ENCODE data around the gene CPNE8. TPM values are rescaled to one million over a fixed set of nuclear protein-coding genes. Genes with fewer than 3 reads are reported as not detected.

Gene CPNE8
- total and polyA plus RNA-seq, 2 donors (not counting 1 experiment from before 2014, with no cell fraction given) = 1.5 to 1.6 TPM

GRCh38 chr12:38906482-38907200 is 1.2 kb upstream of the CPNE8 start:
- Histone ChIP-seq H3K4me3 (ENCODE audit: control extremely low read depth in 1 of 5, extremely low read depth in 1 of 5, insufficient read depth in 1 of 5, low read depth in 2 of 5, low read length in 4 of 5) (peak overlapping the region; percentile 57 to 73 (median 70)), H3K27ac (ENCODE audit: low read length in 2 of 2) (no peak overlapping the region)
- POLR2A ChIA-PET = no interaction called here

More at GRCh38 chr12:38906482-38907200, 1.2 kb upstream of the CPNE8 start:
- TF ChIP-seq, protein P1, sequence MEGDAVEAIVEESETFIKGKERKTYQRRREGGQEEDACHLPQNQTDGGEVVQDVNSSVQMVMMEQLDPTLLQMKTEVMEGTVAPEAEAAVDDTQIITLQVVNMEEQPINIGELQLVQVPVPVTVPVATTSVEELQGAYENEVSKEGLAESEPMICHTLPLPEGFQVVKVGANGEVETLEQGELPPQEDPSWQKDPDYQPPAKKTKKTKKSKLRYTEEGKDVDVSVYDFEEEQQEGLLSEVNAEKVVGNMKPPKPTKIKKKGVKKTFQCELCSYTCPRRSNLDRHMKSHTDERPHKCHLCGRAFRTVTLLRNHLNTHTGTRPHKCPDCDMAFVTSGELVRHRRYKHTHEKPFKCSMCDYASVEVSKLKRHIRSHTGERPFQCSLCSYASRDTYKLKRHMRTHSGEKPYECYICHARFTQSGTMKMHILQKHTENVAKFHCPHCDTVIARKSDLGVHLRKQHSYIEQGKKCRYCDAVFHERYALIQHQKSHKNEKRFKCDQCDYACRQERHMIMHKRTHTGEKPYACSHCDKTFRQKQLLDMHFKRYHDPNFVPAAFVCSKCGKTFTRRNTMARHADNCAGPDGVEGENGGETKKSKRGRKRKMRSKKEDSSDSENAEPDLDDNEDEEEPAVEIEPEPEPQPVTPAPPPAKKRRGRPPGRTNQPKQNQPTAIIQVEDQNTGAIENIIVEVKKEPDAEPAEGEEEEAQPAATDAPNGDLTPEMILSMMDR (IDR thresholded peaks at IDR 0.05) = peak; percentile 49
- TF ChIP-seq EZH2 (IDR thresholded peaks at IDR 0.05; ENCODE audit: borderline replicate concordance, insufficient read depth, low read depth, low read length, poor library complexity, severe bottlenecking) = no peak
- no peaks in the 10 kb centered on the region for H3K36me3 ChIP-seq (replicated peaks in 1 of 2; ENCODE audit: control extremely low read depth in 1 of 2, control insufficient read depth in 1 of 2, extremely low read depth in 1 of 2, insufficient read depth in 2 of 2, low read length in 1 of 2)
- H3K4me2 ChIP-seq (replicated peaks; ENCODE audit: low read depth, low read length, poor library complexity, severe bottlenecking) = peak overlapping the region; percentile 87
- peak overlapping the region; percentile 78 for H3K9ac ChIP-seq (ENCODE audit: low read length)
- H3K9me3 ChIP-seq (ENCODE audit: control extremely low read depth in 1 of 3, control insufficient read depth in 2 of 3, insufficient read depth in 1 of 3, low read length in 2 of 3) = no peaks in the 10 kb centered on the region
- 2% methylated on average over 29 of the region's 36 CpGs for WGBS (ENCODE audit: insufficient coverage)
- peaks cover 0 to 7% (median 2%) of the 10 kb centered on the region in 4 experiments for H3K27me3 ChIP-seq (replicated peaks in 1 of 4; ENCODE audit: control extremely low read depth in 1 of 4, control insufficient read depth in 3 of 4, insufficient read depth in 4 of 4, low read length in 3 of 4)
- Mint-ChIP-seq H3K27me3 (peaks cover 27% of the 10 kb centered on the region), H3K4me3 (peak overlapping the region; percentile 85), H3K9me3 (ENCODE audit: insufficient read depth) (no peaks in the 10 kb centered on the region), H3K27ac (peak overlapping the region; percentile 41), H3K4me1 (peaks cover 20% of the 10 kb centered on the region)
- DNase-seq (peak; percentile 62), ATAC-seq (ENCODE audit: low read depth) (peak; percentile 53)
- CTCF ChIA-PET = interaction anchor here (1.7 to 2.5 kb wide), 2 partner anchors 9 to 366 kb away, joined by 5 to 6 read pairs; no protein-coding TSS in a partner anchor
- H4K20me1 ChIP-seq (ENCODE audit: control insufficient read depth, insufficient read depth, low read length, poor library complexity, severe bottlenecking) = no peaks in the 10 kb centered on the region
- intact Hi-C loops (cut with micrococcal nuclease) = no loop called here
- H3K79me2 ChIP-seq (ENCODE audit: control insufficient read depth, insufficient read depth, low read length) = no peaks in the 10 kb centered on the region
- H2AFZ ChIP-seq (ENCODE audit: insufficient read depth, low read depth, low read length, poor library complexity, severe bottlenecking) = peak overlapping the region; percentile 86
- H3K4me1 ChIP-seq (ENCODE audit: control insufficient read depth in 2 of 2, insufficient read depth in 2 of 2, low read length in 2 of 2) = peaks cover 5 to 7% of the 10 kb centered on the region in 2 donors

All from B cell (primary cell).